SK-N-SH (cell line): Measurements from ENCODE around the gene AUTS2. TPM values are rescaled to one million over a fixed set of nuclear protein-coding genes. Genes with fewer than 3 reads are reported as not detected.

Experiments used
- CTCF ChIA-PET: fragments of 300-600, 350-600 bp; formaldehyde crosslinking; extraction: SDS; loops from one replicate; lab custom pipeline; 2021; lab: Yijun Ruan, JAX
- POLR2A ChIA-PET: fragments of 350-600 bp; sonication (Branson Sonifier 250); formaldehyde crosslinking; extraction: SDS; loops from one replicate; lab custom pipeline; 2020; ENCODE audit warnings: antibody characterized with exemption, inconsistent platforms; lab: Yijun Ruan, JAX
- DNase-seq: peaks from one replicate; pipeline ENCODE4 v3.0.0; 2012
- H2AFZ ChIP-seq: fragments of 200-600 bp; sonication (generic); 2 replicates; pipeline ENCODE4 v1.8.1; 2016; ENCODE audit warnings: antibody characterized with exemption, mild to moderate bottlenecking, low read depth
- H3F3A ChIP-seq: fragments of 200-600 bp; sonication (generic); replicated peaks from 2 replicates; pipeline ENCODE3; 2016; ENCODE audit warnings: antibody characterized with exemption, mild to moderate bottlenecking; ENCODE audit not compliant: insufficient read depth
- H3K27ac ChIP-seq, 2 experiments: fragments of 200-500 bp in 1 of 2; fragments of 200-600 bp in 1 of 2; sonication (Bioruptor generic) in 1 of 2; sonication (generic), shearing (Covaris generic) in 1 of 2; 2 replicates each; pipeline versions ENCODE4 v1.5.1 to v1.6.1; 2014 to 2016; ENCODE audit warnings: low read depth in 2 of 2, inconsistent platforms in 1 of 2, low read length in 1 of 2, mild to moderate bottlenecking in 1 of 2, mixed read lengths in 1 of 2
- H3K27me3 ChIP-seq: fragments of 200-600 bp; sonication (generic), shearing (Covaris generic); 2 replicates; pipeline ENCODE4 v1.6.1; 2016; ENCODE audit warnings: mixed run types; ENCODE audit not compliant: insufficient read depth
- H3K36me3 ChIP-seq, 2 experiments: fragments of 200-500 bp in 1 of 2; fragments of 200-600 bp in 1 of 2; sonication (Bioruptor generic) in 1 of 2; sonication (generic) in 1 of 2; replicated peaks in 1 of 2; 2 replicates each; pipeline versions ENCODE3 to v1.5.1; 2014 to 2016; ENCODE audit warnings: low read length in 1 of 2, mild to moderate bottlenecking in 1 of 2; ENCODE audit not compliant: insufficient read depth in 2 of 2, control insufficient read depth in 1 of 2
- H3K4me1 ChIP-seq, 2 experiments: fragments of 200-500 bp in 1 of 2; fragments of 200-600 bp in 1 of 2; sonication (Bioruptor generic) in 1 of 2; sonication (generic), shearing (Covaris generic) in 1 of 2; 2 replicates each; pipeline versions ENCODE4 v1.5.1 to v1.6.1; 2014 to 2016; ENCODE audit warnings: low read depth in 1 of 2, low read length in 1 of 2, mixed run types in 1 of 2; ENCODE audit not compliant: insufficient read depth in 2 of 2, control insufficient read depth in 1 of 2
- H3K4me2 ChIP-seq: fragments of 200-600 bp; sonication (generic), shearing (Covaris generic); 2 replicates; pipeline ENCODE4 v1.6.1; 2017; ENCODE audit warnings: mixed run types
- H3K4me3 ChIP-seq, 2 experiments: fragments of 200-500 bp in 1 of 2; fragments of 200-600 bp in 1 of 2; sonication (Bioruptor generic) in 1 of 2; sonication (generic), shearing (Covaris generic) in 1 of 2; 2 replicates each; pipeline versions ENCODE4 v1.5.1 to v1.8.1; 2014 to 2016; ENCODE audit warnings: low read depth in 2 of 2, inconsistent platforms in 1 of 2, low read length in 1 of 2, mild to moderate bottlenecking in 1 of 2, mixed read lengths in 1 of 2, moderate library complexity in 1 of 2
- H3K79me2 ChIP-seq: fragments of 200-600 bp; sonication (generic); 2 replicates; pipeline ENCODE4 v1.8.1; 2017; ENCODE audit warnings: mild to moderate bottlenecking; ENCODE audit not compliant: insufficient read depth
- H3K9ac ChIP-seq: fragments of 200-600 bp; sonication (generic); 2 replicates; pipeline ENCODE4 v1.6.1; 2017; ENCODE audit warnings: mixed run types
- H3K9me2 ChIP-seq: fragments of 200-600 bp; sonication (generic); 2 replicates; pipeline ENCODE4 v1.6.1; 2017; ENCODE audit warnings: mixed run types
- H3K9me3 ChIP-seq: fragments of 200-600 bp; sonication (generic); 2 replicates; pipeline ENCODE4 v1.6.1; 2017; ENCODE audit warnings: mixed run types, mild to moderate bottlenecking, moderate library complexity
- H4K20me1 ChIP-seq: fragments of 200-600 bp; sonication (generic); 2 replicates; pipeline ENCODE4 v1.6.1; 2017; ENCODE audit warnings: mild to moderate bottlenecking, mixed run types; ENCODE audit not compliant: insufficient read depth
- CHD2 ChIP-seq: fragments of 150-350 bp; IDR thresholded peaks from 2 replicates; pipeline ENCODE4 v1.6.1; 2018; ENCODE audit warnings: low read length; ENCODE audit not compliant: partially characterized antibody
- EP300 ChIP-seq, 2 experiments: IDR thresholded peaks; 2 replicates each; pipeline versions ENCODE4 v1.4.0 to v1.6.1; 2012; ENCODE audit warnings: borderline replicate concordance in 1 of 2, low read depth in 1 of 2, low read length in 1 of 2
- GABPA ChIP-seq: IDR thresholded peaks from 2 replicates; pipeline ENCODE4 v1.4.0; 2012; ENCODE audit warnings: low read depth, mild to moderate bottlenecking
- GATA2 ChIP-seq: sonication (generic); formaldehyde crosslinking; IDR thresholded peaks from 2 replicates; pipeline ENCODE4 v1.5.0; 2020; ENCODE audit warnings: mild to moderate bottlenecking, missing genetic modification reagents
- MEF2A ChIP-seq: IDR thresholded peaks from 2 replicates; pipeline ENCODE4 v1.4.0; 2012; ENCODE audit warnings: low read depth, borderline replicate concordance
- MXI1 ChIP-seq: IDR thresholded peaks from 2 replicates; pipeline ENCODE4 v1.6.1; 2012; ENCODE audit warnings: mild to moderate bottlenecking, low read depth, low read length, improper control_type of control experiment
- POLR2AphosphoS5 ChIP-seq: IDR thresholded peaks from 2 replicates; pipeline ENCODE4 v1.6.1; 2012; ENCODE audit warnings: low read depth, low read length
- RCOR1 ChIP-seq: fragments of 150-350 bp; IDR thresholded peaks from 2 replicates; pipeline ENCODE4 v1.6.1; 2017; ENCODE audit warnings: antibody characterized with exemption, low read length
- RFX5 ChIP-seq: IDR thresholded peaks from 2 replicates; pipeline ENCODE4 v1.6.1; 2012; ENCODE audit warnings: mild to moderate bottlenecking, improper control_type of control experiment, low read length
- SIN3A ChIP-seq: IDR thresholded peaks from 2 replicates; pipeline ENCODE4 v1.6.1; 2012; ENCODE audit warnings: low read depth, mild to moderate bottlenecking, low read length, moderate library complexity, borderline replicate concordance
- SMC3 ChIP-seq: IDR thresholded peaks from 2 replicates; pipeline ENCODE4 v1.6.1; 2012; ENCODE audit warnings: low read depth, low read length, improper control_type of control experiment
- TAF1 ChIP-seq: IDR thresholded peaks from 2 replicates; pipeline ENCODE4 v1.6.1; 2012; ENCODE audit warnings: low read depth, mild to moderate bottlenecking, low read length, moderate library complexity, borderline replicate concordance
- TCF12 ChIP-seq: IDR thresholded peaks from 2 replicates; pipeline ENCODE4 v1.4.0; 2012
- TEAD4 ChIP-seq: IDR thresholded peaks from 2 replicates; pipeline ENCODE4 v1.4.0; 2012; ENCODE audit warnings: mild to moderate bottlenecking, borderline replicate concordance; ENCODE audit not compliant: insufficient read depth
- YY1 ChIP-seq: IDR thresholded peaks from 2 replicates; pipeline ENCODE4 v1.4.0; 2012; ENCODE audit warnings: low read depth, mild to moderate bottlenecking
- WGBS: methylation state at CpG from one replicate; pipeline ENCODE4 v1.1.6; 2017; ENCODE audit warnings: low lambda C conversion rate; 5-methylcytosine and 5-hydroxymethylcytosine counted together
- polyA plus RNA-seq, 3 experiments: library from polyadenylated mRNA; depleted of rRNA; stranded (reverse); fragments of >200 nt; gene quantifications; 2 replicates each; pipeline ENCODE4 v1.2.3, GENCODE V29; 2012
- TF ChIP-seq, protein P1 (sequence below): IDR thresholded peaks from 2 replicates; pipeline ENCODE4 v1.4.0; 2012; ENCODE audit warnings: low read depth, borderline replicate concordance
- TF ChIP-seq, protein P2 (sequence below): IDR thresholded peaks from 2 replicates; pipeline ENCODE4 v1.6.1; 2012; ENCODE audit warnings: mild to moderate bottlenecking, low read depth, low read length, moderate library complexity

AUTS2 gene
- polyA plus RNA-seq, 1 of the 3 experiments (the other 2 are of a cell fraction) = 15.6 TPM

DNA sequence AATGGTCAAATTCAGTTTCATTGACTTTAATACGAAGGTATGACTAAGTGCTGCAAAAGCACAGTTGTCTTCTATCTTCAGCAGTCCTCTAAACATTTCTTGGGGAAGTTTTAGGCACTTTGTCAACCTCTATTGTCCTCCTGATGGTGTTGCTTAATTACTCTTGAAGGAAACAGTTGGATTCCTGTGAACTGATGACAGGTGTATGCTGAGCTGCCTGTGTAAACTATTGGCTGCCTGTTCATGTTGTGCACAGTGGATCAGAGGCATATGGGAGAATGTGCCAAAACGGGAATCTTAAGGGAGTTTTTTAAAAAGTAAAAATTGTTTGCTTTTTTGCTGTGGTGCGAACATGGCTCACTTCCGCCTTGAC is 221.0 kb downstream of the AUTS2 start:
- TF ChIP-seq GABPA (no peak), TAF1 (no peak), RCOR1 (no peak), MEF2A (no peak), TEAD4 (no peak), EP300 (IDR thresholded peaks at IDR 0.05; ENCODE audit: borderline replicate concordance in 1 of 2, low read depth in 1 of 2, low read length in 1 of 2) (no peak), TCF12 (no peak), POLR2AphosphoS5 (no peak), GATA2 (CRISPR knock-in tag) (no peak), YY1 (no peak), MXI1 (no peak), CHD2 (no peak), SIN3A (no peak), RFX5 (no peak), SMC3 (no peak)
- TF ChIP-seq, protein P1, sequence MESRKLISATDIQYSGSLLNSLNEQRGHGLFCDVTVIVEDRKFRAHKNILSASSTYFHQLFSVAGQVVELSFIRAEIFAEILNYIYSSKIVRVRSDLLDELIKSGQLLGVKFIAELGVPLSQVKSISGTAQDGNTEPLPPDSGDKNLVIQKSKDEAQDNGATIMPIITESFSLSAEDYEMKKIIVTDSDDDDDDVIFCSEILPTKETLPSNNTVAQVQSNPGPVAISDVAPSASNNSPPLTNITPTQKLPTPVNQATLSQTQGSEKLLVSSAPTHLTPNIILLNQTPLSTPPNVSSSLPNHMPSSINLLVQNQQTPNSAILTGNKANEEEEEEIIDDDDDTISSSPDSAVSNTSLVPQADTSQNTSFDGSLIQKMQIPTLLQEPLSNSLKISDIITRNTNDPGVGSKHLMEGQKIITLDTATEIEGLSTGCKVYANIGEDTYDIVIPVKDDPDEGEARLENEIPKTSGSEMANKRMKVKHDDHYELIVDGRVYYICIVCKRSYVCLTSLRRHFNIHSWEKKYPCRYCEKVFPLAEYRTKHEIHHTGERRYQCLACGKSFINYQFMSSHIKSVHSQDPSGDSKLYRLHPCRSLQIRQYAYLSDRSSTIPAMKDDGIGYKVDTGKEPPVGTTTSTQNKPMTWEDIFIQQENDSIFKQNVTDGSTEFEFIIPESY = no peak
- TF ChIP-seq, protein P2, sequence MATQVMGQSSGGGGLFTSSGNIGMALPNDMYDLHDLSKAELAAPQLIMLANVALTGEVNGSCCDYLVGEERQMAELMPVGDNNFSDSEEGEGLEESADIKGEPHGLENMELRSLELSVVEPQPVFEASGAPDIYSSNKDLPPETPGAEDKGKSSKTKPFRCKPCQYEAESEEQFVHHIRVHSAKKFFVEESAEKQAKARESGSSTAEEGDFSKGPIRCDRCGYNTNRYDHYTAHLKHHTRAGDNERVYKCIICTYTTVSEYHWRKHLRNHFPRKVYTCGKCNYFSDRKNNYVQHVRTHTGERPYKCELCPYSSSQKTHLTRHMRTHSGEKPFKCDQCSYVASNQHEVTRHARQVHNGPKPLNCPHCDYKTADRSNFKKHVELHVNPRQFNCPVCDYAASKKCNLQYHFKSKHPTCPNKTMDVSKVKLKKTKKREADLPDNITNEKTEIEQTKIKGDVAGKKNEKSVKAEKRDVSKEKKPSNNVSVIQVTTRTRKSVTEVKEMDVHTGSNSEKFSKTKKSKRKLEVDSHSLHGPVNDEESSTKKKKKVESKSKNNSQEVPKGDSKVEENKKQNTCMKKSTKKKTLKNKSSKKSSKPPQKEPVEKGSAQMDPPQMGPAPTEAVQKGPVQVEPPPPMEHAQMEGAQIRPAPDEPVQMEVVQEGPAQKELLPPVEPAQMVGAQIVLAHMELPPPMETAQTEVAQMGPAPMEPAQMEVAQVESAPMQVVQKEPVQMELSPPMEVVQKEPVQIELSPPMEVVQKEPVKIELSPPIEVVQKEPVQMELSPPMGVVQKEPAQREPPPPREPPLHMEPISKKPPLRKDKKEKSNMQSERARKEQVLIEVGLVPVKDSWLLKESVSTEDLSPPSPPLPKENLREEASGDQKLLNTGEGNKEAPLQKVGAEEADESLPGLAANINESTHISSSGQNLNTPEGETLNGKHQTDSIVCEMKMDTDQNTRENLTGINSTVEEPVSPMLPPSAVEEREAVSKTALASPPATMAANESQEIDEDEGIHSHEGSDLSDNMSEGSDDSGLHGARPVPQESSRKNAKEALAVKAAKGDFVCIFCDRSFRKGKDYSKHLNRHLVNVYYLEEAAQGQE = no peak
- TF ChIP-seq, all 33 proteins: peak for 0
- Histone ChIP-seq H3K27ac (no peak overlapping the region), H3K9ac (no peak overlapping the region), H2AFZ (no peak overlapping the region), H3K4me3 (no peak overlapping the region), H3K79me2 (peaks cover 3% of the 10 kb centered on the region), H3K9me3 (no peaks in the 10 kb centered on the region), H3K4me2 (no peak overlapping the region), H4K20me1 (no peaks in the 10 kb centered on the region; the same call in 1 of the 2 replicates), H3K9me2 (no peaks in the 10 kb centered on the region), H3K4me1 (peaks cover 18 to 50% of the 10 kb centered on the region in 2 experiments), H3F3A (no peaks in the 10 kb centered on the region), H3K36me3 (no peaks in the 10 kb centered on the region), H3K27me3 (no peaks in the 10 kb centered on the region)
- ChIA-PET CTCF (interaction anchor here (0.7 to 2.4 kb wide), 5 partner anchors 9 to 190 kb away, joined by 3 to 9 read pairs (median 3); no protein-coding TSS in a partner anchor), POLR2A (no interaction called here)
- WGBS = 87% methylated on average over 4 of the region's 4 CpGs
- no peak for DNase-seq
